ENCODE data around the gene BATF3. TPM values are rescaled to one million over a fixed set of nuclear protein-coding genes. Genes with fewer than 3 reads are reported as not detected.

Gene BATF3
- polyA plus RNA-seq, 1 of the 3 experiments (the other 2 are of a cell fraction), result 0.76 TPM

DNA sequence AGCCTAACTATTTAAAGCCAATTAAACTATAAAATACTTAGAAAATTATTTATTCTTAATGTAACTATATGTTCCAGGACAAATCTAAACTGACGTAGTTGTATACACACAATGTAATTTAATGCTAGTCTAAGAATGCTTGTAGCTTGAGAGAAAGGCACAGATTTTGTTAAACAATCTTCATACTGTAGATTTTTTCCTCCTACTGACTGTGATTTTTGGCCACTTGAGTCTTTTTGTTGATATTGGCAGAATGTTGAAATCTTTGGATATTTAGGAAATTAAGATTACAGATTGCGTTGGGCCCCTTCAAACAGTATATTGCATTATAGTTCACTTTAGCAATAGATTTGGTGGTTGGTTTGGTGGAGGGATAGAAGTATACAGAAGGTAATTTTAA is 50.6 kb downstream of the BATF3 start:
- H3F3A ChIP-seq (replicated peaks; ENCODE audit: insufficient read depth), result no peaks in the 10 kb centered on the region
- H3K4me1 ChIP-seq (ENCODE audit: control insufficient read depth in 1 of 2, insufficient read depth in 2 of 2, low read depth in 1 of 2, low read length in 1 of 2), result peaks cover 0 to 3% of the 10 kb centered on the region in 2 experiments; a peak in 1 of 4 replicates
- H3K27ac ChIP-seq (ENCODE audit: low read depth in 2 of 2, low read length in 1 of 2), result no peak overlapping the region
- H3K9me3 ChIP-seq, result no peaks in the 10 kb centered on the region
- H4K20me1 ChIP-seq (ENCODE audit: insufficient read depth), result no peaks in the 10 kb centered on the region
- DNase-seq, result no peak
- no peaks in the 10 kb centered on the region for H3K79me2 ChIP-seq (ENCODE audit: insufficient read depth)
- H3K4me3 ChIP-seq (ENCODE audit: low read depth in 2 of 2, low read length in 1 of 2), result no peak overlapping the region
- POLR2A ChIA-PET, result no interaction called here
- no peaks in the 10 kb centered on the region for H3K9me2 ChIP-seq
- peaks cover 15% of the 10 kb centered on the region; the same call in 1 of the 2 replicates for H3K27me3 ChIP-seq (ENCODE audit: insufficient read depth)
- no peak overlapping the region for H3K4me2 ChIP-seq
- H3K36me3 ChIP-seq (replicated peaks in 1 of 2; ENCODE audit: control insufficient read depth in 1 of 2, insufficient read depth in 2 of 2, low read length in 1 of 2), result no peaks in the 10 kb centered on the region
- no peak overlapping the region for H2AFZ ChIP-seq (ENCODE audit: low read depth)
- CTCF ChIA-PET, result no interaction called here
- no peak overlapping the region for H3K9ac ChIP-seq
- 95% methylated on average over 2 of the region's 2 CpGs for WGBS (ENCODE audit: low lambda C conversion rate)
- no peak for TF ChIP-seq RCOR1 (IDR thresholded peaks at IDR 0.05; ENCODE audit: low read length)
- TF ChIP-seq EZH2phosphoT487 (IDR thresholded peaks at IDR 0.05; ENCODE audit: borderline replicate concordance, low read depth), result no peak
- no peak for TF ChIP-seq JUND (IDR thresholded peaks at IDR 0.05)
- no peak for TF ChIP-seq SIN3A (IDR thresholded peaks at IDR 0.05; ENCODE audit: borderline replicate concordance, low read depth, low read length)
- TF ChIP-seq, protein P1, sequence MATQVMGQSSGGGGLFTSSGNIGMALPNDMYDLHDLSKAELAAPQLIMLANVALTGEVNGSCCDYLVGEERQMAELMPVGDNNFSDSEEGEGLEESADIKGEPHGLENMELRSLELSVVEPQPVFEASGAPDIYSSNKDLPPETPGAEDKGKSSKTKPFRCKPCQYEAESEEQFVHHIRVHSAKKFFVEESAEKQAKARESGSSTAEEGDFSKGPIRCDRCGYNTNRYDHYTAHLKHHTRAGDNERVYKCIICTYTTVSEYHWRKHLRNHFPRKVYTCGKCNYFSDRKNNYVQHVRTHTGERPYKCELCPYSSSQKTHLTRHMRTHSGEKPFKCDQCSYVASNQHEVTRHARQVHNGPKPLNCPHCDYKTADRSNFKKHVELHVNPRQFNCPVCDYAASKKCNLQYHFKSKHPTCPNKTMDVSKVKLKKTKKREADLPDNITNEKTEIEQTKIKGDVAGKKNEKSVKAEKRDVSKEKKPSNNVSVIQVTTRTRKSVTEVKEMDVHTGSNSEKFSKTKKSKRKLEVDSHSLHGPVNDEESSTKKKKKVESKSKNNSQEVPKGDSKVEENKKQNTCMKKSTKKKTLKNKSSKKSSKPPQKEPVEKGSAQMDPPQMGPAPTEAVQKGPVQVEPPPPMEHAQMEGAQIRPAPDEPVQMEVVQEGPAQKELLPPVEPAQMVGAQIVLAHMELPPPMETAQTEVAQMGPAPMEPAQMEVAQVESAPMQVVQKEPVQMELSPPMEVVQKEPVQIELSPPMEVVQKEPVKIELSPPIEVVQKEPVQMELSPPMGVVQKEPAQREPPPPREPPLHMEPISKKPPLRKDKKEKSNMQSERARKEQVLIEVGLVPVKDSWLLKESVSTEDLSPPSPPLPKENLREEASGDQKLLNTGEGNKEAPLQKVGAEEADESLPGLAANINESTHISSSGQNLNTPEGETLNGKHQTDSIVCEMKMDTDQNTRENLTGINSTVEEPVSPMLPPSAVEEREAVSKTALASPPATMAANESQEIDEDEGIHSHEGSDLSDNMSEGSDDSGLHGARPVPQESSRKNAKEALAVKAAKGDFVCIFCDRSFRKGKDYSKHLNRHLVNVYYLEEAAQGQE (IDR thresholded peaks at IDR 0.05; ENCODE audit: low read depth, low read length), result no peak
- TF ChIP-seq TEAD4 (IDR thresholded peaks at IDR 0.05; ENCODE audit: borderline replicate concordance, insufficient read depth), result no peak
- TF ChIP-seq, protein P2, sequence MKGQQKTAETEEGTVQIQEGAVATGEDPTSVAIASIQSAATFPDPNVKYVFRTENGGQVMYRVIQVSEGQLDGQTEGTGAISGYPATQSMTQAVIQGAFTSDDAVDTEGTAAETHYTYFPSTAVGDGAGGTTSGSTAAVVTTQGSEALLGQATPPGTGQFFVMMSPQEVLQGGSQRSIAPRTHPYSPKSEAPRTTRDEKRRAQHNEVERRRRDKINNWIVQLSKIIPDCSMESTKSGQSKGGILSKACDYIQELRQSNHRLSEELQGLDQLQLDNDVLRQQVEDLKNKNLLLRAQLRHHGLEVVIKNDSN (IDR thresholded peaks at IDR 0.05; ENCODE audit: borderline replicate concordance, low read depth), result no peak
- TF ChIP-seq RFX5 (IDR thresholded peaks at IDR 0.05; ENCODE audit: low read length), result no peak
- TF ChIP-seq, protein P3, sequence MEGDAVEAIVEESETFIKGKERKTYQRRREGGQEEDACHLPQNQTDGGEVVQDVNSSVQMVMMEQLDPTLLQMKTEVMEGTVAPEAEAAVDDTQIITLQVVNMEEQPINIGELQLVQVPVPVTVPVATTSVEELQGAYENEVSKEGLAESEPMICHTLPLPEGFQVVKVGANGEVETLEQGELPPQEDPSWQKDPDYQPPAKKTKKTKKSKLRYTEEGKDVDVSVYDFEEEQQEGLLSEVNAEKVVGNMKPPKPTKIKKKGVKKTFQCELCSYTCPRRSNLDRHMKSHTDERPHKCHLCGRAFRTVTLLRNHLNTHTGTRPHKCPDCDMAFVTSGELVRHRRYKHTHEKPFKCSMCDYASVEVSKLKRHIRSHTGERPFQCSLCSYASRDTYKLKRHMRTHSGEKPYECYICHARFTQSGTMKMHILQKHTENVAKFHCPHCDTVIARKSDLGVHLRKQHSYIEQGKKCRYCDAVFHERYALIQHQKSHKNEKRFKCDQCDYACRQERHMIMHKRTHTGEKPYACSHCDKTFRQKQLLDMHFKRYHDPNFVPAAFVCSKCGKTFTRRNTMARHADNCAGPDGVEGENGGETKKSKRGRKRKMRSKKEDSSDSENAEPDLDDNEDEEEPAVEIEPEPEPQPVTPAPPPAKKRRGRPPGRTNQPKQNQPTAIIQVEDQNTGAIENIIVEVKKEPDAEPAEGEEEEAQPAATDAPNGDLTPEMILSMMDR (IDR thresholded peaks at IDR 0.05), result no peak
- no peak for TF ChIP-seq EP300 (IDR thresholded peaks at IDR 0.05; ENCODE audit: borderline replicate concordance in 1 of 2, low read depth in 1 of 2, low read length in 1 of 2)
- TF ChIP-seq FOSL2 (IDR thresholded peaks at IDR 0.05; ENCODE audit: borderline replicate concordance, low read depth), result no peak
